Muscle layer of colon (tissue), 2 donors: ENCODE measurements around the gene TBC1D9B.

Experiments used
- H3K27ac ChIP-seq: one replicate; pipeline ENCODE4 v1.7.0; 2013; ENCODE audit warnings: low read depth, mild to moderate bottlenecking, low read length, moderate library complexity
- H3K27me3 ChIP-seq, 2 donors: one replicate each; pipeline ENCODE4 v1.7.0; 2013; ENCODE audit warnings: low read length in 2 of 2, mild to moderate bottlenecking in 2 of 2; ENCODE audit not compliant: insufficient read depth in 2 of 2, control insufficient read depth in 1 of 2
- H3K36me3 ChIP-seq: one replicate; pipeline ENCODE4 v1.7.0; 2013; ENCODE audit warnings: mild to moderate bottlenecking, low read length; ENCODE audit not compliant: insufficient read depth
- H3K4me1 ChIP-seq: one replicate; pipeline ENCODE4 v1.7.0; 2013; ENCODE audit warnings: mild to moderate bottlenecking, low read length; ENCODE audit not compliant: insufficient read depth
- H3K4me3 ChIP-seq, 2 donors: one replicate each; pipeline ENCODE4 v1.7.0; 2013; ENCODE audit warnings: low read length in 2 of 2, low read depth in 1 of 2, mild to moderate bottlenecking in 1 of 2, moderate library complexity in 1 of 2
- H3K9ac ChIP-seq: one replicate; pipeline ENCODE4 v1.7.0; 2013; ENCODE audit warnings: low read length
- H3K9me3 ChIP-seq: one replicate; pipeline ENCODE4 v1.7.0; 2013; ENCODE audit warnings: mild to moderate bottlenecking, low read length
- donor health status: abdominal sarcoma.
- donor health status: Adenocarcinoma of cecum.

Gene TBC1D9B

GRCh38 chr5:179906294-179906794 lies 1.4 kb downstream of the TBC1D9B start:
- peaks cover 4% of the 10 kb centered on the region for H3K36me3 ChIP-seq
- peak overlapping the region in 1 of 2 donors; percentile 63 for H3K4me3 ChIP-seq
- H3K4me1 ChIP-seq: peaks cover 16% of the 10 kb centered on the region
- no peaks in the 10 kb centered on the region for H3K27me3 ChIP-seq
- peak overlapping the region; percentile 46 for H3K9ac ChIP-seq
- H3K9me3 ChIP-seq: no peaks in the 10 kb centered on the region
- H3K27ac ChIP-seq: peak overlapping the region; percentile 68

DNA sequence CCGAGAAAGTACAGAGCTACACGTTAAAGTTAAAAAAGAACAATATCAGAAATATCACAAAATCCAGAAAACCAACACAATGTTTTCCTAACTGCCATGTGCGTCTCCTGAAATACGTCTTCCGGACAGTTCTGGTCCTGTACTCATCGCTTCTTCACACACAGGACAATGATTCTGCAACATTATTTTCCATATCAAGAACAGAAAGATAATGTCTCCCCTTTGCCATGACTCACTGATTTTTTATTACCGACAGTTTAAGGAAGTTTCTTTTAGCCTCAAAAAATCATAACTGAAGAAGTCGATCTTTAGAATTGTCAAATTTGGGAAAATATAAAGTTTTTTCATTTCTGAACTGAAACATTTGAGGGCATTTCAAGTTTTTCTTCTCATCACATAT lies 2.5 kb downstream of the TBC1D9B start:
- Histone ChIP-seq H3K9ac (no peak overlapping the region), H3K36me3 (peaks cover 4% of the 10 kb centered on the region), H3K9me3 (no peaks in the 10 kb centered on the region), H3K27me3 (no peaks in the 10 kb centered on the region), H3K4me3 (no peak overlapping the region), H3K4me1 (peaks cover 16% of the 10 kb centered on the region), H3K27ac (no peak overlapping the region)

DNA sequence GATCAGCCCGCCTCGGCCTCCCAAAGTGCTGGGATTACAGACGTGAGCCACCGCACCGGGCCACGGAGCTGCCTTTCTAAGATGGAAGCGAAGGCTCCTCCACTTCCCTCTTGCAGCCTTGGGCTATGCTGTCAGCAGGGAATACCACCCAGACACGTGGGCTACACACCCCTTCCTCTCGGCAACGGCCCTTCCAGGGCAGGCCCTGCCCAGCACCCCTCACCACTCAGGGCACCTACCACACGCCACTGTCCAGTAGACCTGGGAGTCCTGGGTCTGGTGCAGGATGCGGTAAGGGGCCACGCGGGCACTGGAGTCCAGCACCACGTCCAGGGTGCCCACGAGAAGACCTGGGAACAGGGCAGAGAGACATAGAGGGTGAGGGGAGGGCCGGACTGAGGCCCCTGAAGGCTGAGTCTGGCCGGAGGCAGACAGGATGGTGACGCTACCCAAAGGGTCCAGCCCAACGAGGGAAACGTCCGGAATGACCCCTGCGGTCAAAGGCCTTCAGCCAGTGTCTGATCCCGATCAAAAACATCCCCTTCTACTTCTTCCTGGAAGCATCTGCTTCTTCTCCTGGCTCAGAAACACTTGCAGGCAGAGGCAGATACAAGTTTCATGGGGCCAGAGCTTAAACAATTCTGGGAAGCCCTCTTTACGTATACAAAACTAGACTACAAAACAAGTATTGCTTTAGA lies 3.1 kb downstream of the TBC1D9B start:
- H3K9me3 ChIP-seq: no peaks in the 10 kb centered on the region
- no peaks in the 10 kb centered on the region for H3K27me3 ChIP-seq
- H3K4me3 ChIP-seq: no peak overlapping the region
- peaks cover 4% of the 10 kb centered on the region for H3K36me3 ChIP-seq
- no peak overlapping the region for H3K27ac ChIP-seq
- H3K4me1 ChIP-seq: peaks cover 16% of the 10 kb centered on the region
- no peak overlapping the region for H3K9ac ChIP-seq

DNA sequence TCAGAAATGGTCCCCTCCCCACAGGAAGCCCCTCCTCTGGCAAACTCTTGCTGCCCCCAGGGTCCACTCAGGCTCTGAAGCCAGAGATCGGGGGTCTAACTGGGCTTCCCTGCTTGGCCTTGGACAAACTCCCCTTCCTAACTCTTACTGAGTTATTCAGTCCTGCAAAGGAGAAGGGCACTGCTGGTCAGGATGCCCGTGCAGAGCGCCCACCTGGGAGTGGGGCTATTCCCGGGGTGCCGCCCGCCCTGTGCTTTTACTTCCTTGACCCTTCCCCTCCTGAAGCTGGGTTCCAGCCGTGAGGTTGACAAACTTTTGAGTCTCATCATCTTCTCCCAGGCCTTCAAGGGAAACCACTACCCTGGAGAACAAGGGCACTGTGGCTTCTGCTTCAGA lies 4.9 kb downstream of the TBC1D9B start:
- Histone ChIP-seq H3K9ac (no peak overlapping the region), H3K4me1 (peaks cover 12% of the 10 kb centered on the region), H3K9me3 (no peaks in the 10 kb centered on the region), H3K27ac (no peak overlapping the region), H3K27me3 (no peaks in the 10 kb centered on the region), H3K36me3 (peaks cover 16% of the 10 kb centered on the region), H3K4me3 (no peak overlapping the region)

GRCh38 chr5:179901915-179902762 lies 5.6 kb downstream of the TBC1D9B start:
- no peaks in the 10 kb centered on the region for H3K27me3 ChIP-seq
- no peak overlapping the region for H3K4me3 ChIP-seq
- H3K9ac ChIP-seq: no peak overlapping the region
- peaks cover 22% of the 10 kb centered on the region for H3K36me3 ChIP-seq
- H3K27ac ChIP-seq: no peak overlapping the region
- H3K9me3 ChIP-seq: no peaks in the 10 kb centered on the region
- H3K4me1 ChIP-seq: peaks cover 12% of the 10 kb centered on the region

GRCh38 chr5:179901462-179901861 lies 6.2 kb downstream of the TBC1D9B start:
- Histone ChIP-seq H3K9me3 (no peaks in the 10 kb centered on the region), H3K27ac (no peak overlapping the region), H3K27me3 (no peaks in the 10 kb centered on the region), H3K4me1 (peaks cover 6% of the 10 kb centered on the region), H3K4me3 (no peak overlapping the region), H3K9ac (no peak overlapping the region), H3K36me3 (peaks cover 20% of the 10 kb centered on the region)

GRCh38 chr5:179900711-179901110 lies 7.0 kb downstream of the TBC1D9B start:
- H3K9me3 ChIP-seq: no peaks in the 10 kb centered on the region
- no peaks in the 10 kb centered on the region for H3K4me1 ChIP-seq
- H3K27ac ChIP-seq: no peak overlapping the region
- no peak overlapping the region for H3K9ac ChIP-seq
- H3K4me3 ChIP-seq: no peak overlapping the region
- peaks cover 18% of the 10 kb centered on the region for H3K36me3 ChIP-seq
- H3K27me3 ChIP-seq: no peaks in the 10 kb centered on the region

- Histone ChIP-seq H3K27ac (no peak overlapping the region), H3K36me3 (peaks cover 18% of the 10 kb centered on the region)
These were observed 7.5 kb downstream of the TBC1D9B start for GRCh38 chr5:179900206-179900605.

GRCh38 chr5:179895861-179896260 lies 11.8 kb downstream of the TBC1D9B start:
- Histone ChIP-seq H3K4me3 (no peak overlapping the region), H3K27me3 (no peaks in the 10 kb centered on the region), H3K9ac (no peak overlapping the region), H3K9me3 (no peaks in the 10 kb centered on the region), H3K27ac (no peak overlapping the region), H3K36me3 (peaks cover 49% of the 10 kb centered on the region), H3K4me1 (no peaks in the 10 kb centered on the region)

More at GRCh38 chr5:179900206-179900605, 7.5 kb downstream of the TBC1D9B start:
- H3K9me3 ChIP-seq: no peaks in the 10 kb centered on the region
- no peak overlapping the region for H3K4me3 ChIP-seq
- no peak overlapping the region for H3K9ac ChIP-seq
- H3K4me1 ChIP-seq: no peaks in the 10 kb centered on the region
- no peaks in the 10 kb centered on the region for H3K27me3 ChIP-seq

DNA sequence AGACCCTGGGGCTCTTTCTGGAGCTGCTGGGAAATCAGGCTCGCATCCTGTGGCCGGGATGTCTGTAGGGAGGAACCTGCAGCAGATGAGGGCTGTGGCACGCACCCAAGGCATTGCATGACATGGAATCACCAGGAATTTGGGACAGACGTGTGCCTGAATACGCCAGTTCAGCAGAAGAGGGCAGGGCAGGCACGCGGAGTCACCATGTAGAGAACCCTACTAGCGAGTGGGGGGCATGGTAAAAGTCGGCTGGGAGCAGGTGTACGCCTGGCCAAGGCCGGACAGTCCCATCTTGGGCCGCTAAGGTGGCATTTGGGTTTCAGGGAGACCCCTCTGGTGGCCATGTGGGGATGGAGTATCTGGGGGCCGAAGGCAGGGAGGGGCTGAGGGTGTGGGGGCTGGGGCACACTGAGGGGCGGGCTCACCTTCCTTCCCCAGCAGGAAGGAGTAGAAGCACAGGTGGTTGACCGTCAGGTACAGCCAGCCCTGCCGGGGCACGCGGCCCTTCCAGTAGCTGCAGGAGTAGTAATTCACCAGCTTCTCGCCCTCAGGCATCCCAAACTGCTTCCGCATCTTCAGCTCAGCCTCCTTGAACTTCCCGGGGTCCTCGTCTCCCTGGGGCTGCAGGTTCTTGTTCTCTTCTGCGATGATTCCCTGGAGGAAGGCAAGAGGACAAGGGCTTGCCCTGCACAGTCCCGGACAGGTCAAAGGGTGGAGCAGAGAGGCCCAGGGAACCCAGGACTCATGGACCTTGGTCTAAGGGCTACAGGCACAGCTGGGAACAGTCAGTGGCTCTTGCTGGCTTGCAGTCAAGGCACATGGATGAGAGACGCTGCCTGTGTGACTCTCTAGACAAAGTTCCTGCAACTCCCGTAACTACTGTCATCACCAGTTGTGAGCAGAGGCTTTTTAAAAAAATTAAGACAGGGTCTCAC lies 13.5 kb downstream of the TBC1D9B start:
- H3K9me3 ChIP-seq: no peaks in the 10 kb centered on the region
- H3K4me1 ChIP-seq: no peaks in the 10 kb centered on the region
- peaks cover 63% of the 10 kb centered on the region for H3K36me3 ChIP-seq
- no peak overlapping the region for H3K4me3 ChIP-seq
- H3K27me3 ChIP-seq: no peaks in the 10 kb centered on the region
- no peak overlapping the region for H3K9ac ChIP-seq
- no peak overlapping the region for H3K27ac ChIP-seq
